Epithelial cell of esophagus (primary cell): ENCODE data around the gene SMAD3.
"Not testable (repeated sequence)": the region's sequence is repeated elsewhere in the genome, so short reads cannot be mapped to it uniquely, and the experiment has no call there.

Experiments used
- DNase-seq: peaks from one replicate; pipeline ENCODE4 v3.0.0; 2010; ENCODE audit warnings: low read depth
- H3K4me3 ChIP-seq: 2 replicates; pipeline ENCODE4 v1.5.1; 2011; ENCODE audit warnings: mild to moderate bottlenecking, low read length, control low read depth
- TF ChIP-seq, protein P1 (sequence below): IDR thresholded peaks from 2 replicates; pipeline ENCODE4 v1.5.1; 2011; ENCODE audit warnings: low read depth, mild to moderate bottlenecking, low read length, control low read depth, inconsistent platforms; ENCODE audit not compliant: insufficient read depth; ENCODE audit errors: missing control alignments

Gene SMAD3

DNA sequence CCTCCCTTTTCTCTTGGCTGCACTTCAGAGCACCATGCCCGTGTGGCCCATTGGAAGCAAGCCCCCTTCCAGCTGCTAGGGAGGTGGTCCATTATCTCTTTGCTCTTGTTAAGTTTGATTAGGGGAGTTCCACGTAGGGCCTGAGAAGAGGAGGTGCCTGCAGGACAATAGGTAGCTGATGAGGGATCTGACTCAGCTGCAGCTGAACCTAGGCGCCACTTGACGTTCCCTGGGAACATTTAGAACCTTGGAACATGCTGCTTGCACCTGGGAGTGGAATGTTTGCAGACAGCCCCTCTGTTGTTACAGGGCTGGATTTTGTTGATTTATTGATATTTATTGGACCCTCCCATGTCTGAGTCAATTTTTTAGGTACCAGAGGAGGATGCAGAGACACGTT, 4.7 kb downstream of the SMAD3 start:
- H3K4me3 ChIP-seq: no peak overlapping the region
- DNase-seq: no peak
- TF ChIP-seq, protein P1, sequence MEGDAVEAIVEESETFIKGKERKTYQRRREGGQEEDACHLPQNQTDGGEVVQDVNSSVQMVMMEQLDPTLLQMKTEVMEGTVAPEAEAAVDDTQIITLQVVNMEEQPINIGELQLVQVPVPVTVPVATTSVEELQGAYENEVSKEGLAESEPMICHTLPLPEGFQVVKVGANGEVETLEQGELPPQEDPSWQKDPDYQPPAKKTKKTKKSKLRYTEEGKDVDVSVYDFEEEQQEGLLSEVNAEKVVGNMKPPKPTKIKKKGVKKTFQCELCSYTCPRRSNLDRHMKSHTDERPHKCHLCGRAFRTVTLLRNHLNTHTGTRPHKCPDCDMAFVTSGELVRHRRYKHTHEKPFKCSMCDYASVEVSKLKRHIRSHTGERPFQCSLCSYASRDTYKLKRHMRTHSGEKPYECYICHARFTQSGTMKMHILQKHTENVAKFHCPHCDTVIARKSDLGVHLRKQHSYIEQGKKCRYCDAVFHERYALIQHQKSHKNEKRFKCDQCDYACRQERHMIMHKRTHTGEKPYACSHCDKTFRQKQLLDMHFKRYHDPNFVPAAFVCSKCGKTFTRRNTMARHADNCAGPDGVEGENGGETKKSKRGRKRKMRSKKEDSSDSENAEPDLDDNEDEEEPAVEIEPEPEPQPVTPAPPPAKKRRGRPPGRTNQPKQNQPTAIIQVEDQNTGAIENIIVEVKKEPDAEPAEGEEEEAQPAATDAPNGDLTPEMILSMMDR: no peak

DNA sequence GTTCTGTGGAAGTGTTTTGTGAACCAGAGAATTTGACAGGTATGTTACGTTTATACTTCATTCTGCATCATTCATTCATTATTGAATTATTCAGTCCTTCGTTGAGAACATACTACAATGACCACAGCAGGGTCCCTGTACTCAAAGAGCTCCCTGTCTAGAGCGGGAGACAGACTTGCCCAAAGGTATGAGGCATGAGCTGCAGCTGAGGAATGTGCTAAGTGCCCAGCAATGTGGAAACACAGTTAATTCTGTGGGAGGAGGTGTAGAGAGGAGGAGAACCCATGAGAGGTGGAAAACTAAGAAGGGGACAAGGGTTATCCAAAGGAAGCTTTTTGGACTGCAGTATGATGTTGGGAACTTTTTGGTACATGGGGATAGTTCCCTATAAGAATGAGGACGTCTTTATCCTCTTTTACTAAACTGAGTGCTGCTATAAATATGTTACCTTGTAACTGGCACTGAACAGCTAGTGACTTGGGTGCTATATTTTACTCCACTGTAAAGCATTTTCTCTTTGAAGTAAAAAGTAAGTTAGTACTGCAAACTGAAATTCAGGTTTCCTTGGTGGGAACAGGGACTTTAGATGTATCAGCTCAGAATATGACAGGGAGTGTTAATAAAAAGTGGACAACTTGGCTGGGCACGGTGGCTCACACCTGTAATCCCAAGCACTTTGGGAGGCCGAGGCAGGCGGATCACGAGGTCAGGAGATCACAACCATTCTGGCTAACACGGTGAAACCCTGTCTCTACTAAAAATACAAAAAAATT, 5.7 kb downstream of the SMAD3 start:
- no peak for DNase-seq
- TF ChIP-seq, protein P1: no peak
- H3K4me3 ChIP-seq: no peak overlapping the region

DNA sequence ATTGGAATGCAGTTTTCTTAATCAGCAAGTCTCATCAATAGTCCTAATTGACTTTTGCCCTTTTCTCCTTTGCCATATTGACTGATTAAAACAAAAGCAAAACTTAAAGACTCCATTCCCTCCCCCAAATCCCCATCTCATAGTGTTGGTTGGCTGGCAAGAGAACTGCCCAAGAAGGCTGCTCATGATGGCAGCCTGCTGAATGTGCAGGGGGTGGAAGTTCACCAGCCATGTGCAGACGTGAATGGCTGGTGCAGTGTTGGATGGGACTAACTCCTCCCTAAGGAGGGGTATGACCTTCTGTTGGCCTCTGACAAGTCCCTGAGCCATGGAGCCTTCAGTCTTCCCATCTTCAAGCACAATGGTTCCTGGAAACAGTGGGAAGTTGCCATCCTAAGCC, 7.0 kb downstream of the SMAD3 start:
- TF ChIP-seq, protein P1: no peak
- no peak overlapping the region for H3K4me3 ChIP-seq
- no peak for DNase-seq

DNA sequence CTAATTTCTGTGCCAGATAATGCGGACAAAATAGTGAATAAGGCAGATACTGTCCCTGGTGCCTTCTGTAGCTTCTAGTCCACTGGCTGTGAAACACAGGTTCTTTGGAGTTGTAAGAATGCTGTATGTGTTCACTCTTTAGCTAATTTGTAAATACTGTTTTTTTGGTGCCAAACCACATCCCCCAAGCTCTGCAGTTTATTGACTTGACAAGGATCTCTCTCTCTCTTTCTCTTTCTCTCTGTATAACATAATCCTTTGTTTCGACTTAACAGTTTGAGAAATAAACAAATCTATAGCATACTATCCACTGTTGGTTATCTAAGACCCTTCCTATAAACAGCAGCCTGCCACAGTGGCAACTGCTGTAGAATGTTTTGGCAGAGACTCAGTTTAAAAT, 7.6 kb downstream of the SMAD3 start:
- H3K4me3 ChIP-seq: no peak overlapping the region
- TF ChIP-seq, protein P1: no peak
- no peak for DNase-seq

DNA sequence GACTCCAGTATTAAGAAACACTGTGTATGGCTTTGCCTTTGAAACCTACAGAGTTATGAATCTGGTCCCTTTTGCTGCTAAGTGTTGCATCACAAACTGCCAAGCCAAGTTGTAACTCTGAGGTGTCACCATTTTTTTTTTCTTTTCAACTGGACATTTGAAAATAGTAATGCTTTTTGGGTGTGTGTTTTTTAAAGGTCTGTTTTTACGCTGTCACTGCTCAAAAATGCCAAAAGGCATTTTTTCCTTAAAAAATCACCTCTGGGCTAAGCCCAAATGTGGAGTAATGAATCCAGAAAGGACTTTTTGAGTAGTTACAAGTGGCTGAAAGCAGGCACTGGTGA, 9.5 kb downstream of the SMAD3 start:
- DNase-seq: no peak
- no peak overlapping the region for H3K4me3 ChIP-seq
- TF ChIP-seq, protein P1: no peak

DNA sequence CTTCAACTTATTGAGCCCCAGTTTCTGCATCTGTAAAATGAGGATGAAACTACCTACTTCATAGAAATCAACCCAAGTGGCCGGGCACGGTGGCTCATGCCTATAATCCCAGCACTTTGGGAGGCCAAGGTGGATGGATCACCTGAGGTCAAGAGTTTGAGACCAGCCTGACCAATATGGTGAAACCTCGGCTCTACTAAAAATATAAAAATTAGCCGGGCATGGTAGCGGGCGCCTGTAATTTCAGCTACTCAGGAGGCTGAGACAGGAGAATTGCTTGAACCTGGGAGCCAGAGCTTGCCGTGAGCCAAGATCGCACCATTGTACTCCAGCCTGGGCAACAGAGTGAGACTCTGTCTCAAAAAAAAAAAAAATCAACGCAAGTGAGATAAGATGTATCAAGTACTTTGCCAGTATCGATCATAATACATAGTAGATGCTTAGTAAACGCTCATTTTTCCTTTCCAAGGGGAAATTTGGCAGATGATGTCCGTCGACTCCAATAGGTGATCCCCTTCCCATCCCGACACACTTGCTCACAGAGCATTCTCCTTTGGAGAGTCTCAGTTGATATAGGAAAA, 10.2 kb downstream of the SMAD3 start:
- not testable (repeated sequence) for DNase-seq, H3K4me3 ChIP-seq

DNA sequence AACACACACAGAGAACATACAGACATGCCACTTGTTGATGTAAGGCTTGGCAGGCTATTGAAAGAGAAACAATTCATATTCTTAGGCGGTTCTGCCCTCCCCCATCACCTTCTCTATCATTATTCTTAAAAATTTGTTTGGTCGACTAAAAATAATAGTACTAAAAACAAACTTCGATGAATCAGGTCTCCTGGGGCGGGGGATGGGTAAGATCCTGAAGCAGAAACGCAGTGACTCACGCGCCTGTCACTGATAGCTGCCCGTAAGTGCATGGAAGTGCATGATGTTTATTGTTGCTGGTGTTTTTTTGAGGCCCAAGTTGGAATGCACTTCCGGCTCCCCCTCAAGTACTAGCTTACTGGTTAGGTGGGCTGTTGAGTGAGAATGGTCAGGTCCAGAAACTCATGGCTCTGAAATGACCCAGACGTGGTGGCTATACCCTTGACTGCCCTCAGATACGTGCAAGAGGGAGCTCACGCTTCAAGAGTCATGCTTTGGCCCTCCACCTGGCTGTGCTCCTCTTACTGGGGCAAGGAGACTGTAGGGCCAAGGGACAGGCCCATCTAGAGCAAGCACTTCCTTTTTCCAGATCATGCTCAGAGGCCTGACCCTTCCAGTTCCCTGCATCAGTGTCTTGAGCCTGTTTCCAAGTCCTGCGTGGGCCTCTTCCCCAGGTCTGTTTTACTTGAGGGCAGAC, 10.9 kb downstream of the SMAD3 start:
- DNase-seq: peak; percentile 92
- no peak overlapping the region for H3K4me3 ChIP-seq
- TF ChIP-seq, protein P1: no peak
